ENCODE data around the gene PUS7L. TPM values are rescaled to one million over a fixed set of nuclear protein-coding genes. Genes with fewer than 3 reads are reported as not detected.
"Not testable (repeated sequence)": the region's sequence is repeated elsewhere in the genome, so short reads cannot be mapped to it uniquely, and the experiment has no call there.

PUS7L gene
- total RNA-seq, 1 experiment from 2014 or later = 14.4 TPM

DNA sequence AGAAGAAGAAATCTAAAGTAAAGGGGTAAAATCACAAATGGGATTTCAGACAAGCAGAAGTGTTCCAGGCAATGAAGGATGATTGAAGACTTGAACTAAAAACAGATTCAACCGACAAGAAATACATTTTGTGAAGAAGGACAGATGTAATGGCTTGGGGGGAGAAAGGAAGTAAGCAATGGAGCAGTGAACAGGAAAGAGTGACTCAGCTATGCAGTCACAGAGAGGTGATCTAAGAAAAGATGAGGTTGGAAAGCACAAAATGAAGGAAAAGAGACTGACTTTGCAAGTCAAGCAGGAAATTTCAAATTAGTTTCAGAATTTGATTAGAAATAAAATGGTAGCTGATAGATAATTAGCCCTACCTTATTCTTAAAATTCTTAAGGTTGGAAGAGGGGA, 66.5 kb downstream of the PUS7L start:
- no peak overlapping the region for H3K9ac ChIP-seq (ENCODE audit: extremely low read depth, insufficient read length, low read length)
- no peaks in the 10 kb centered on the region for H4K20me1 ChIP-seq (ENCODE audit: control insufficient read depth, insufficient read depth, insufficient read length)
- Mint-ChIP-seq H3K36me3 (ENCODE audit: insufficient read depth in 1 of 3, low read depth in 3 of 3) (no peaks in the 10 kb centered on the region; a peak in 1 of 7 replicates), H3K9me3 (peaks cover 0 to 2% of the 10 kb centered on the region in 2 experiments; a peak in 3 of 5 replicates), H3K27me3 (ENCODE audit: low read depth) (no peaks in the 10 kb centered on the region), H3K27ac (no peak overlapping the region; a peak in 1 of 7 replicates), H3K4me3 (no peak overlapping the region), H3K4me1 (peaks cover 3% of the 10 kb centered on the region in 2 experiments; a peak in 1 of 4 replicates)
- H3K4me2 ChIP-seq (ENCODE audit: insufficient read depth, insufficient read length, low read length) = no peak overlapping the region
- H3K79me2 ChIP-seq (ENCODE audit: insufficient read depth, low read length) = no peaks in the 10 kb centered on the region; the same call in 1 of the 2 replicates
- no peak overlapping the region for H4K5ac ChIP-seq (ENCODE audit: insufficient read length, low read depth, low read length)
- no peak overlapping the region for H4K8ac ChIP-seq (replicated peaks; ENCODE audit: insufficient read length, low read depth, low read length)
- no peaks in the 10 kb centered on the region for H3K27me3 ChIP-seq (ENCODE audit: insufficient read depth, low read length)
- no peak overlapping the region for H2AK5ac ChIP-seq (ENCODE audit: insufficient read length, low read length)
- H3K4me1 ChIP-seq (ENCODE audit: insufficient read depth, low read length) = no peaks in the 10 kb centered on the region
- H3K23me2 ChIP-seq (ENCODE audit: insufficient read length, low read depth, low read length, poor library complexity, severe bottlenecking) = no peaks in the 10 kb centered on the region
- no peak overlapping the region for H2BK5ac ChIP-seq (ENCODE audit: insufficient read length, low read length)
- H2BK120ac ChIP-seq (ENCODE audit: low read depth, low read length, poor library complexity, severe bottlenecking) = no peak overlapping the region
- no peak overlapping the region for H2BK20ac ChIP-seq (ENCODE audit: low read depth, low read length, poor library complexity, severe bottlenecking)
- no peak overlapping the region for H3K23ac ChIP-seq (ENCODE audit: insufficient read length, low read depth, low read length)
- H2BK12ac ChIP-seq (ENCODE audit: insufficient read length, low read depth, low read length) = no peak overlapping the region
- H3K4ac ChIP-seq (ENCODE audit: low read depth, low read length) = no peak overlapping the region
- H3K56ac ChIP-seq (ENCODE audit: insufficient read length, low read depth, low read length) = no peak overlapping the region
- no peaks in the 10 kb centered on the region for H3K79me1 ChIP-seq (ENCODE audit: insufficient read depth, low read depth, low read length, poor library complexity, severe bottlenecking)
- H2AFZ ChIP-seq (ENCODE audit: low read length) = no peak overlapping the region
- H3K9me3 ChIP-seq (ENCODE audit: control insufficient read depth, low read depth, low read length) = no peaks in the 10 kb centered on the region
- H3K27ac ChIP-seq (ENCODE audit: insufficient read length, low read depth, low read length) = no peak overlapping the region
- H2BK15ac ChIP-seq (ENCODE audit: low read depth, low read length) = no peak overlapping the region
- no peak overlapping the region for H3K18ac ChIP-seq (ENCODE audit: insufficient read length, low read depth, low read length)
- no peak overlapping the region for H3T11ph ChIP-seq (ENCODE audit: low read length)
- no peak overlapping the region for H4K91ac ChIP-seq (ENCODE audit: insufficient read length, low read depth, low read length)
- TF ChIP-seq CTCF (conservative IDR thresholded peaks at IDR 0.05) = no peak
- no peak for DNase-seq
- no peak overlapping the region for H3K14ac ChIP-seq (ENCODE audit: insufficient read depth, low read length)
- WGBS (ENCODE audit: extremely low coverage, insufficient read length, low lambda C conversion rate) = no CpG with 5 or more reads among the region's 1 CpG

- H3K4me3 Mint-ChIP-seq; H3K27me3 ChIP-seq (ENCODE audit: insufficient read depth, low read length); H4K5ac ChIP-seq (ENCODE audit: insufficient read length, low read depth, low read length); DNase-seq; H3K27me3 Mint-ChIP-seq (ENCODE audit: low read depth); H3K23me2 ChIP-seq (ENCODE audit: insufficient read length, low read depth, low read length, poor library complexity, severe bottlenecking); H2BK12ac ChIP-seq (ENCODE audit: insufficient read length, low read depth, low read length); H4K20me1 ChIP-seq (ENCODE audit: control insufficient read depth, insufficient read depth, insufficient read length); H3K18ac ChIP-seq (ENCODE audit: insufficient read length, low read depth, low read length); H3T11ph ChIP-seq (ENCODE audit: low read length); H3K9ac ChIP-seq (ENCODE audit: extremely low read depth, insufficient read length, low read length); H3K9me3 ChIP-seq (ENCODE audit: control insufficient read depth, low read depth, low read length); H3K14ac ChIP-seq (ENCODE audit: insufficient read depth, low read length); H4K8ac ChIP-seq (replicated peaks; ENCODE audit: insufficient read length, low read depth, low read length); H3K23ac ChIP-seq (ENCODE audit: insufficient read length, low read depth, low read length); H3K36me3 Mint-ChIP-seq (ENCODE audit: insufficient read depth in 1 of 3, low read depth in 3 of 3); H4K91ac ChIP-seq (ENCODE audit: insufficient read length, low read depth, low read length); H3K27ac Mint-ChIP-seq; H2BK120ac ChIP-seq (ENCODE audit: low read depth, low read length, poor library complexity, severe bottlenecking); H2BK5ac ChIP-seq (ENCODE audit: insufficient read length, low read length); H2BK20ac ChIP-seq (ENCODE audit: low read depth, low read length, poor library complexity, severe bottlenecking); H3K56ac ChIP-seq (ENCODE audit: insufficient read length, low read depth, low read length); H3K79me2 ChIP-seq (ENCODE audit: insufficient read depth, low read length); H3K4me1 ChIP-seq (ENCODE audit: insufficient read depth, low read length); H3K4me2 ChIP-seq (ENCODE audit: insufficient read depth, insufficient read length, low read length); H3K79me1 ChIP-seq (ENCODE audit: insufficient read depth, low read depth, low read length, poor library complexity, severe bottlenecking); H2AK5ac ChIP-seq (ENCODE audit: insufficient read length, low read length); H2BK15ac ChIP-seq (ENCODE audit: low read depth, low read length); H3K4ac ChIP-seq (ENCODE audit: low read depth, low read length); H2AFZ ChIP-seq (ENCODE audit: low read length); H3K27ac ChIP-seq (ENCODE audit: insufficient read length, low read depth, low read length): not testable (repeated sequence)
- Mint-ChIP-seq H3K9me3 (peaks cover 13 to 16% of the 10 kb centered on the region in 2 experiments), H3K4me1 (peaks cover 10 to 13% of the 10 kb centered on the region in 2 experiments)
- WGBS (ENCODE audit: extremely low coverage, insufficient read length, low lambda C conversion rate) = no CpG with 5 or more reads among the region's 30 CpGs
Measured at GRCh38 chr12:43685491-43685890, 73.1 kb downstream of the PUS7L start.

All from H9 (cell line).